Measurements from ENCODE around the gene SLC2A4RG.

- TF ChIP-seq, protein P1, sequence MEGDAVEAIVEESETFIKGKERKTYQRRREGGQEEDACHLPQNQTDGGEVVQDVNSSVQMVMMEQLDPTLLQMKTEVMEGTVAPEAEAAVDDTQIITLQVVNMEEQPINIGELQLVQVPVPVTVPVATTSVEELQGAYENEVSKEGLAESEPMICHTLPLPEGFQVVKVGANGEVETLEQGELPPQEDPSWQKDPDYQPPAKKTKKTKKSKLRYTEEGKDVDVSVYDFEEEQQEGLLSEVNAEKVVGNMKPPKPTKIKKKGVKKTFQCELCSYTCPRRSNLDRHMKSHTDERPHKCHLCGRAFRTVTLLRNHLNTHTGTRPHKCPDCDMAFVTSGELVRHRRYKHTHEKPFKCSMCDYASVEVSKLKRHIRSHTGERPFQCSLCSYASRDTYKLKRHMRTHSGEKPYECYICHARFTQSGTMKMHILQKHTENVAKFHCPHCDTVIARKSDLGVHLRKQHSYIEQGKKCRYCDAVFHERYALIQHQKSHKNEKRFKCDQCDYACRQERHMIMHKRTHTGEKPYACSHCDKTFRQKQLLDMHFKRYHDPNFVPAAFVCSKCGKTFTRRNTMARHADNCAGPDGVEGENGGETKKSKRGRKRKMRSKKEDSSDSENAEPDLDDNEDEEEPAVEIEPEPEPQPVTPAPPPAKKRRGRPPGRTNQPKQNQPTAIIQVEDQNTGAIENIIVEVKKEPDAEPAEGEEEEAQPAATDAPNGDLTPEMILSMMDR (IDR thresholded peaks at IDR 0.05), result no peak
- TF ChIP-seq POLR2A (IDR thresholded peaks at IDR 0.05), result no peak
These were observed 38.6 kb upstream of the SLC2A4RG start for GRCh38 chr20:63701051-63701328.
